ENCODE measurements around the gene ZNF783. TPM values are rescaled to one million over a fixed set of nuclear protein-coding genes. Genes with fewer than 3 reads are reported as not detected.
A peak's percentile ranks its signal among the peaks of the same experiment; 100 is the strongest.

The ZNF783 gene
- total and polyA plus RNA-seq, 9 of the 15 experiments (the other 6 are each of a cell fraction or from before 2014, with no cell fraction given), result 0.66 to 11.2 (median 5.4) TPM

DNA sequence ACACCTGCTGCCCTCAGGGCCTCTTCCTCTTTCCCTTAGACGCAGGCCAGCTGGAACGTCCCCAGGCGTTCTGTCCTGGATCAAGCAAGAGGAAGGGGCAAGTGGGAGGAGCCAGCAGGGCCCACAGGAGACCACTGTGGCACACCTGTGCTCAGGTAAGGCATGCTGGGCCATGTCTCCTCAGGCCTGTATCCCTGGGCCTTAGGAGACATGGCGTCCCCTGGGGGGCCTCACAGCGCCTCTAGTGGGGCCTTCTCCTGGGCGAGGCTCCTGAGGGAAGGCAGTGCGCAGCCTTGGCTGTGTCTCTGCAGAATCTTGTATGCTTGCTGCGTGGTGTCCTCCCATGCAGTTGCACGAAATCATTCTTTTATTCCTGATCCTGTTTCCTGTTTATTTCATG is 31.3 kb downstream of the ZNF783 start:
- peaks cover 0 to 8% of the 10 kb centered on the region in 2 experiments; a peak in 1 of 5 replicates for H3K4me1 ChIP-seq (replicated peaks in 1 of 2; ENCODE audit: control insufficient read depth in 2 of 2, insufficient read depth in 2 of 2, low read length in 2 of 2)
- 0 out of 2 replicates have a peak, but pooled peaks cover 5% of the 10 kb centered on the region for H4K20me1 ChIP-seq (replicated peaks; ENCODE audit: control insufficient read depth, insufficient read depth, low read length)
- POLR2A ChIA-PET, result interaction anchor here (0.6 to 1.5 kb wide), 2 partner anchors 17 to 245 kb away, joined by 3 read pairs; no protein-coding TSS in a partner anchor
- H3K9me3 ChIP-seq (replicated peaks; ENCODE audit: control insufficient read depth, insufficient read depth, low read depth, low read length), result no peaks in the 10 kb centered on the region
- no peak overlapping the region for H3K27ac ChIP-seq (ENCODE audit: extremely low read depth, low read depth, low read length)
- H3K27me3 ChIP-seq (ENCODE audit: control insufficient read depth in 2 of 2, insufficient read depth in 2 of 2, low read length in 2 of 2), result peaks cover 3 to 62% of the 10 kb centered on the region in 2 experiments; a peak in 4 of 5 replicates
- H3K9me1 ChIP-seq (ENCODE audit: control insufficient read depth, insufficient read depth, low read length), result peaks cover 4% of the 10 kb centered on the region
- H3K36me3 ChIP-seq (ENCODE audit: control insufficient read depth, insufficient read depth, low read length), result no peaks in the 10 kb centered on the region
- intact Hi-C loops (cut with micrococcal nuclease) (no loop called here), in situ Hi-C loops (cut with MboI) (no loop called here)
- no peak overlapping the region for H3K4me3 ChIP-seq
- ATAC-seq (peak; percentile 78), DNase-seq (ENCODE audit: extremely low read depth in 1 of 4, low spot score in 3 of 4) (peak in 2 of 4 experiments; percentile 38 to 50), FAIRE-seq (peak; percentile 44)
- no peaks in the 10 kb centered on the region for H3K79me2 ChIP-seq (ENCODE audit: control insufficient read depth, insufficient read depth, low read length)
- TF ChIP-seq, protein P1, sequence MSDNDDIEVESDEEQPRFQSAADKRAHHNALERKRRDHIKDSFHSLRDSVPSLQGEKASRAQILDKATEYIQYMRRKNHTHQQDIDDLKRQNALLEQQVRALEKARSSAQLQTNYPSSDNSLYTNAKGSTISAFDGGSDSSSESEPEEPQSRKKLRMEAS (CRISPR knock-in tag; IDR thresholded peaks at IDR 0.05), result 0 out of 2 replicates have a peak, but pooled peaks have one; percentile 18
- TF ChIP-seq RAD21 (CRISPR knock-in tag; conservative IDR thresholded peaks at IDR 0.05 in 1 of 2, IDR thresholded peaks at IDR 0.05 in 1 of 2), result 0 out of 4 replicates have a peak, but pooled peaks of 1 of the 2 experiments have one; percentile 3
- TF ChIP-seq, protein P2, sequence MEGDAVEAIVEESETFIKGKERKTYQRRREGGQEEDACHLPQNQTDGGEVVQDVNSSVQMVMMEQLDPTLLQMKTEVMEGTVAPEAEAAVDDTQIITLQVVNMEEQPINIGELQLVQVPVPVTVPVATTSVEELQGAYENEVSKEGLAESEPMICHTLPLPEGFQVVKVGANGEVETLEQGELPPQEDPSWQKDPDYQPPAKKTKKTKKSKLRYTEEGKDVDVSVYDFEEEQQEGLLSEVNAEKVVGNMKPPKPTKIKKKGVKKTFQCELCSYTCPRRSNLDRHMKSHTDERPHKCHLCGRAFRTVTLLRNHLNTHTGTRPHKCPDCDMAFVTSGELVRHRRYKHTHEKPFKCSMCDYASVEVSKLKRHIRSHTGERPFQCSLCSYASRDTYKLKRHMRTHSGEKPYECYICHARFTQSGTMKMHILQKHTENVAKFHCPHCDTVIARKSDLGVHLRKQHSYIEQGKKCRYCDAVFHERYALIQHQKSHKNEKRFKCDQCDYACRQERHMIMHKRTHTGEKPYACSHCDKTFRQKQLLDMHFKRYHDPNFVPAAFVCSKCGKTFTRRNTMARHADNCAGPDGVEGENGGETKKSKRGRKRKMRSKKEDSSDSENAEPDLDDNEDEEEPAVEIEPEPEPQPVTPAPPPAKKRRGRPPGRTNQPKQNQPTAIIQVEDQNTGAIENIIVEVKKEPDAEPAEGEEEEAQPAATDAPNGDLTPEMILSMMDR (IDR thresholded peaks at IDR 0.05 in 2 of 3, conservative IDR thresholded peaks at IDR 0.05 in 1 of 3; ENCODE audit: insufficient read depth in 2 of 3, low read depth in 1 of 3, low read length in 3 of 3), result peak; percentile 41 to 57 (median 45)
- 0 out of 2 replicates have a peak, but pooled peaks have one; percentile 17 for TF ChIP-seq STAG1 (CRISPR knock-in tag; IDR thresholded peaks at IDR 0.05; ENCODE audit: borderline replicate concordance)
- TF ChIP-seq YY1 (IDR thresholded peaks at IDR 0.05; ENCODE audit: borderline replicate concordance in 1 of 3, control insufficient read depth in 1 of 3, extremely low read depth in 1 of 3, insufficient read depth in 3 of 3, insufficient read length in 1 of 3, insufficient replicate concordance in 2 of 3, low read depth in 1 of 3, low read length in 2 of 3), result peak in 1 of 3 experiments; percentile 69
- no peak for TF ChIP-seq CBX8 (IDR thresholded peaks at IDR 0.05; ENCODE audit: borderline replicate concordance, extremely low read depth, low read depth, low read length, poor library complexity, severe bottlenecking)
- TF ChIP-seq, protein P3, sequence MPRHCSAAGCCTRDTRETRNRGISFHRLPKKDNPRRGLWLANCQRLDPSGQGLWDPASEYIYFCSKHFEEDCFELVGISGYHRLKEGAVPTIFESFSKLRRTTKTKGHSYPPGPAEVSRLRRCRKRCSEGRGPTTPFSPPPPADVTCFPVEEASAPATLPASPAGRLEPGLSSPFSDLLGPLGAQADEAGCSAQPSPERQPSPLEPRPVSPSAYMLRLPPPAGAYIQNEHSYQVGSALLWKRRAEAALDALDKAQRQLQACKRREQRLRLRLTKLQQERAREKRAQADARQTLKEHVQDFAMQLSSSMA (CRISPR knock-in tag; IDR thresholded peaks at IDR 0.05), result no peak
- no peak overlapping the region for H3K9ac ChIP-seq (ENCODE audit: insufficient read depth in 1 of 2, low read depth in 2 of 2, low read length in 2 of 2)
- BruUV-seq (replicated peaks), result no TSS peak
- H2AFZ ChIP-seq (ENCODE audit: low read depth, low read length), result no peak overlapping the region
- 23% methylated on average over 9 of the region's 9 CpGs for WGBS (ENCODE audit: insufficient coverage, low coverage, missing lambda C conversion rate)
- H3K4me2 ChIP-seq (ENCODE audit: insufficient read depth, low read length), result no peak overlapping the region
- CTCF ChIA-PET (ENCODE audit: low intra/inter-chr PET ratio), result interaction anchor here (1.3 kb wide), 1 partner anchor 129 kb away, joined by 4 read pairs; no protein-coding TSS in a partner anchor
